HepG2 (cell line): ENCODE results near the gene CDIP1. TPM values are rescaled to one million over a fixed set of nuclear protein-coding genes. Genes with fewer than 3 reads are reported as not detected.
A peak's percentile ranks its signal among the peaks of the same experiment; 100 is the strongest.

Source experiments
- GATA4 ChIP-seq: sonication (generic); IDR thresholded peaks from 2 replicates; pipeline ENCODE4 v1.6.1; 2016; ENCODE audit warnings: antibody characterized with exemption, low read depth, borderline replicate concordance
- GTF3A ChIP-seq: sonication (generic); formaldehyde crosslinking; conservative IDR thresholded peaks from 2 replicates; pipeline ENCODE4 v1.4.0; 2020; ENCODE audit warnings: mild to moderate bottlenecking, missing genetic modification reagents
- HDAC6 ChIP-seq: fragments of 200-600 bp; sonication (generic); IDR thresholded peaks from 2 replicates; pipeline ENCODE4 v1.7.0; 2017; ENCODE audit warnings: mild to moderate bottlenecking, antibody characterized with exemption, low read length, low read depth
- HOXA7 ChIP-seq: sonication (generic); formaldehyde crosslinking; IDR thresholded peaks from 2 replicates; pipeline ENCODE4 v1.8.1; 2022; ENCODE audit warnings: mild to moderate bottlenecking, missing genetic modification reagents, moderate library complexity
- IKZF4 ChIP-seq: sonication (generic); formaldehyde crosslinking; IDR thresholded peaks from 2 replicates; pipeline ENCODE4 v1.5.1; 2020; ENCODE audit warnings: borderline replicate concordance, mild to moderate bottlenecking, low read depth, missing genetic modification reagents; ENCODE audit errors: not compliant biosample characterization
- NFE2 ChIP-seq: sonication (generic); formaldehyde crosslinking; IDR thresholded peaks from 2 replicates; pipeline ENCODE4 v1.4.0; 2020; ENCODE audit warnings: missing genetic modification reagents
- NONO ChIP-seq, 2 experiments: fragments of 450-650 bp in 1 of 2; sonication (generic) in 1 of 2; formaldehyde crosslinking in 1 of 2; IDR thresholded peaks in 1 of 2; conservative IDR thresholded peaks in 1 of 2; 2 replicates each; pipeline versions ENCODE4 v1.6.1 to v1.8.0; 2017 to 2022; ENCODE audit warnings: mild to moderate bottlenecking in 1 of 2, missing genetic modification reagents in 1 of 2, moderate library complexity in 1 of 2
- SKI ChIP-seq: fragments of 450-650 bp; IDR thresholded peaks from one replicate; pipeline ENCODE4 v1.6.1; 2018; ENCODE audit warnings: mild to moderate bottlenecking; ENCODE audit not compliant: partially characterized antibody
- TBL1XR1 ChIP-seq: fragments of 150-350 bp; IDR thresholded peaks from 2 replicates; pipeline ENCODE4 v1.6.1; 2014; ENCODE audit warnings: borderline replicate concordance, low read length; ENCODE audit not compliant: partially characterized antibody
- TRIM24 ChIP-seq: sonication (generic); formaldehyde crosslinking; IDR thresholded peaks from 2 replicates; pipeline ENCODE4 v1.8.0; 2022; ENCODE audit warnings: mild to moderate bottlenecking, missing genetic modification reagents
- ZFAT ChIP-seq: sonication (generic); formaldehyde crosslinking; conservative IDR thresholded peaks from 2 replicates; pipeline ENCODE4 v1.8.1; 2023; ENCODE audit warnings: missing genetic modification reagents, inconsistent platforms
- ZIK1 ChIP-seq: sonication (generic); formaldehyde crosslinking; IDR thresholded peaks from 2 replicates; pipeline ENCODE4 v1.5.0; 2020; ENCODE audit warnings: mild to moderate bottlenecking, low read depth, missing genetic modification reagents, borderline replicate concordance
- ZMYM4 ChIP-seq: sonication (generic); formaldehyde crosslinking; IDR thresholded peaks from 2 replicates; pipeline ENCODE4 v1.8.1; 2023; ENCODE audit warnings: mild to moderate bottlenecking, missing genetic modification reagents
- ZNF274 ChIP-seq: sonication (generic); formaldehyde crosslinking; IDR thresholded peaks from 2 replicates; pipeline ENCODE4 v1.5.1; 2020; ENCODE audit warnings: mild to moderate bottlenecking, missing genetic modification reagents
- ZNF326 ChIP-seq: sonication (generic); formaldehyde crosslinking; IDR thresholded peaks from 2 replicates; pipeline ENCODE4 v1.4.0; 2020; ENCODE audit warnings: missing genetic modification reagents, borderline replicate concordance
- ZNF33B ChIP-seq: sonication (generic); formaldehyde crosslinking; IDR thresholded peaks from 2 replicates; pipeline ENCODE4 v1.5.1; 2020; ENCODE audit warnings: mild to moderate bottlenecking, missing genetic modification reagents
- ZNF674 ChIP-seq: sonication (generic); formaldehyde crosslinking; IDR thresholded peaks from 2 replicates; pipeline ENCODE4 v1.5.0; 2020; ENCODE audit warnings: low read depth, mild to moderate bottlenecking, missing genetic modification reagents
- ZNF761 ChIP-seq: sonication (generic); formaldehyde crosslinking; conservative IDR thresholded peaks from 2 replicates; pipeline ENCODE4 v1.4.0; 2020; ENCODE audit warnings: mild to moderate bottlenecking, missing genetic modification reagents
- ZZZ3 ChIP-seq: sonication (generic); formaldehyde crosslinking; IDR thresholded peaks from 2 replicates; pipeline ENCODE4 v1.4.0; 2020; ENCODE audit warnings: missing genetic modification reagents, mild to moderate bottlenecking, borderline replicate concordance
- polyA plus RNA-seq, 8 experiments: library from polyadenylated mRNA; depleted of rRNA in 3 of 8; stranded (reverse) in 7 of 8; unstranded in 1 of 8; fragments of >200 nt; fragmentation: Illumina TruSeq in 4 of 8; extraction: Trizol in 4 of 8; gene quantifications; 2 replicates each; pipeline versions ENCODE4 v1.2.1 to v1.2.3, GENCODE V29; 2011 to 2016; ENCODE audit warnings: low read depth in 4 of 8, missing spikeins in 1 of 8, mixed read lengths in 1 of 8; ENCODE audit not compliant: insufficient read depth in 1 of 8
- total RNA-seq, 5 experiments: library from RNA; depleted of rRNA; stranded (reverse); fragments of >200 nt; fragmentation: Illumina TruSeq; extraction: Trizol; gene quantifications; 2 replicates each; pipeline ENCODE4 v1.2.3, GENCODE V29; 2016; ENCODE audit warnings: low read depth in 1 of 5
- TF ChIP-seq, protein P1 (sequence below): sonication (generic); formaldehyde crosslinking; conservative IDR thresholded peaks from 2 replicates; pipeline ENCODE4 v1.4.0; 2020; ENCODE audit warnings: missing genetic modification reagents
- TF ChIP-seq, protein P2 (sequence below): sonication (generic); formaldehyde crosslinking; IDR thresholded peaks from 2 replicates; pipeline ENCODE4 v1.5.1; 2020; ENCODE audit warnings: missing genetic modification reagents, mild to moderate bottlenecking, borderline replicate concordance
- TF ChIP-seq, protein P3 (sequence below): IDR thresholded peaks from 2 replicates; pipeline ENCODE4 v1.6.1; 2016; ENCODE audit warnings: control low read depth
- TF ChIP-seq, protein P4 (sequence below): sonication (generic); formaldehyde crosslinking; IDR thresholded peaks from 2 replicates; pipeline ENCODE4 v1.9.0; 2021; ENCODE audit warnings: missing genetic modification reagents, borderline replicate concordance

Gene CDIP1
- total and polyA plus RNA-seq, 2 of the 13 experiments (the other 11 are each of a cell fraction or from before 2014, with no cell fraction given) = 31.2 to 56.7 TPM

DNA sequence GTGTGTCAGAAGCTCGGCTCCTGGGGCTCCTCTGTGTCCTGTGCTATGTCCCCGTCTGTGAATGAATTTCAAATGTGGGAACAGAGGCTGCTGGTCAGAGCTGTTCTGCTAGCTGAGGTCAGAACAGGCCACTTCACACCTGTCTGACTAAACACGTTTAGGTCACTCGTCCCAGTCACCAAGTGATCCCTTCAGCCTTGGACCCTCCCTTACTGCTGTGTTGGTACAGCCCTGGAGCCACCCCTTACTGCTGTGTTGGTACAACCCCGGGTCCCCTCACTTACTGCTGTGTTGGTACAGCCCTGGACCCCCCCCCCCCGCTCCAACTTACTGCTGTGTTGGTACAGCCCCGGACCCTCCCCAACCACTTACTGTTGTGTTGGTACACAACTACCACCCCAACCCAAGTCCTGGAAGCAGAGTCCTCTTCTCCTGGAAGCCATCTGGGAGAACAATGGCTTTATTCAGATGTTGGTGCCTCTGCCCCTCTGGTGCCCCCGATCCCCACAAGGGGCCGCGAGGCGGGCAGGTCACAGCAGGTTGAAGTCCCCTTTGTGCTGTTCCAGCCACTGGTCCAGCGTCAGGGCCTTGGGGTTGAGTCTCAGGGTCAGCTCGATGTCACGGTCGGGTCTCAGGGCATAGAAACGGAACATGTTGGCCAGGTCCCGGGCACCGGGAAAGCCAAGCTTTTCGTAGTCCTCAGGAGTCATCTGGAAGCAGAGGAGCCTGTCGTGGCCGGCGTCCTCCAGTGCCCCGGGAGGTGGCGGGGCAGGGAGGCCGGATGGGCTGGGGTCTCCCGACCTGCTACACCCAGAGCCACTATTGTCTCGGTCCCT, 77.1 kb downstream of the CDIP1 start (continued):
- TF ChIP-seq ZNF326 = no peak
- TF ChIP-seq TBL1XR1 = peak; percentile 79
- TF ChIP-seq, protein P1, sequence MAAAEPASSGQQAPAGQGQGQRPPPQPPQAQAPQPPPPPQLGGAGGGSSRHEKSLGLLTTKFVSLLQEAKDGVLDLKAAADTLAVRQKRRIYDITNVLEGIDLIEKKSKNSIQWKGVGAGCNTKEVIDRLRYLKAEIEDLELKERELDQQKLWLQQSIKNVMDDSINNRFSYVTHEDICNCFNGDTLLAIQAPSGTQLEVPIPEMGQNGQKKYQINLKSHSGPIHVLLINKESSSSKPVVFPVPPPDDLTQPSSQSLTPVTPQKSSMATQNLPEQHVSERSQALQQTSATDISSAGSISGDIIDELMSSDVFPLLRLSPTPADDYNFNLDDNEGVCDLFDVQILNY (CRISPR knock-in tag) = no peak; the same call in 1 of the 2 replicates
- TF ChIP-seq ZNF33B (CRISPR knock-in tag) = no peak
- peak; percentile 79 for TF ChIP-seq SKI
- TF ChIP-seq GATA4 = no peak; the same call in 1 of the 2 replicates
- TF ChIP-seq, protein P2, sequence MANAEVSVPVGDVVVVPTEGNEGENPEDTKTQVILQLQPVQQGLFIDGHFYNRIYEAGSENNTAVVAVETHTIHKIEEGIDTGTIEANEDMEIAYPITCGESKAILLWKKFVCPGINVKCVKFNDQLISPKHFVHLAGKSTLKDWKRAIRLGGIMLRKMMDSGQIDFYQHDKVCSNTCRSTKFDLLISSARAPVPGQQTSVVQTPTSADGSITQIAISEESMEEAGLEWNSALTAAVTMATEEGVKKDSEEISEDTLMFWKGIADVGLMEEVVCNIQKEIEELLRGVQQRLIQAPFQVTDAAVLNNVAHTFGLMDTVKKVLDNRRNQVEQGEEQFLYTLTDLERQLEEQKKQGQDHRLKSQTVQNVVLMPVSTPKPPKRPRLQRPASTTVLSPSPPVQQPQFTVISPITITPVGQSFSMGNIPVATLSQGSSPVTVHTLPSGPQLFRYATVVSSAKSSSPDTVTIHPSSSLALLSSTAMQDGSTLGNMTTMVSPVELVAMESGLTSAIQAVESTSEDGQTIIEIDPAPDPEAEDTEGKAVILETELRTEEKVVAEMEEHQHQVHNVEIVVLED (CRISPR knock-in tag) = peak; percentile 61; the same call in 1 of the 2 replicates
- TF ChIP-seq GTF3A = 0 out of 2 replicates have a peak, but pooled peaks have one; percentile 17
- TF ChIP-seq NFE2 (CRISPR knock-in tag) = 0 out of 2 replicates have a peak, but pooled peaks have one; percentile 5
- TF ChIP-seq IKZF4 (CRISPR knock-in tag) = no peak
- TF ChIP-seq ZZZ3 (CRISPR knock-in tag) = no peak
- no peak; the same call in 1 of the 2 replicates for TF ChIP-seq ZNF274 (CRISPR knock-in tag)
- TF ChIP-seq ZNF761 = peak; percentile 50; the same call in 1 of the 2 replicates
- TF ChIP-seq HOXA7 (CRISPR knock-in tag) = no peak
- no peak for TF ChIP-seq ZIK1
- peak; percentile 69; the same call in 1 of the 2 replicates for TF ChIP-seq ZMYM4 (CRISPR knock-in tag)
- TF ChIP-seq ZFAT (CRISPR knock-in tag) = no peak
- TF ChIP-seq TRIM24 (CRISPR knock-in tag) = no peak; the same call in 1 of the 2 replicates
- no peak for TF ChIP-seq HDAC6
- TF ChIP-seq NONO (IDR thresholded peaks at IDR 0.05) = no peak
- TF ChIP-seq NONO (CRISPR knock-in tag; conservative IDR thresholded peaks at IDR 0.05) = peak; percentile 88
- TF ChIP-seq, protein P3, sequence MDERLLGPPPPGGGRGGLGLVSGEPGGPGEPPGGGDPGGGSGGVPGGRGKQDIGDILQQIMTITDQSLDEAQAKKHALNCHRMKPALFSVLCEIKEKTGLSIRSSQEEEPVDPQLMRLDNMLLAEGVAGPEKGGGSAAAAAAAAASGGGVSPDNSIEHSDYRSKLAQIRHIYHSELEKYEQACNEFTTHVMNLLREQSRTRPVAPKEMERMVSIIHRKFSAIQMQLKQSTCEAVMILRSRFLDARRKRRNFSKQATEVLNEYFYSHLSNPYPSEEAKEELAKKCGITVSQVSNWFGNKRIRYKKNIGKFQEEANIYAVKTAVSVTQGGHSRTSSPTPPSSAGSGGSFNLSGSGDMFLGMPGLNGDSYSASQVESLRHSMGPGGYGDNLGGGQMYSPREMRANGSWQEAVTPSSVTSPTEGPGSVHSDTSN (CRISPR knock-in tag) = no peak
- TF ChIP-seq, protein P4, sequence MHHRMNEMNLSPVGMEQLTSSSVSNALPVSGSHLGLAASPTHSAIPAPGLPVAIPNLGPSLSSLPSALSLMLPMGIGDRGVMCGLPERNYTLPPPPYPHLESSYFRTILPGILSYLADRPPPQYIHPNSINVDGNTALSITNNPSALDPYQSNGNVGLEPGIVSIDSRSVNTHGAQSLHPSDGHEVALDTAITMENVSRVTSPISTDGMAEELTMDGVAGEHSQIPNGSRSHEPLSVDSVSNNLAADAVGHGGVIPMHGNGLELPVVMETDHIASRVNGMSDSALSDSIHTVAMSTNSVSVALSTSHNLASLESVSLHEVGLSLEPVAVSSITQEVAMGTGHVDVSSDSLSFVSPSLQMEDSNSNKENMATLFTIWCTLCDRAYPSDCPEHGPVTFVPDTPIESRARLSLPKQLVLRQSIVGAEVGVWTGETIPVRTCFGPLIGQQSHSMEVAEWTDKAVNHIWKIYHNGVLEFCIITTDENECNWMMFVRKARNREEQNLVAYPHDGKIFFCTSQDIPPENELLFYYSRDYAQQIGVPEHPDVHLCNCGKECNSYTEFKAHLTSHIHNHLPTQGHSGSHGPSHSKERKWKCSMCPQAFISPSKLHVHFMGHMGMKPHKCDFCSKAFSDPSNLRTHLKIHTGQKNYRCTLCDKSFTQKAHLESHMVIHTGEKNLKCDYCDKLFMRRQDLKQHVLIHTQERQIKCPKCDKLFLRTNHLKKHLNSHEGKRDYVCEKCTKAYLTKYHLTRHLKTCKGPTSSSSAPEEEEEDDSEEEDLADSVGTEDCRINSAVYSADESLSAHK (CRISPR knock-in tag) = no peak
- no peak for TF ChIP-seq ZNF674 (CRISPR knock-in tag)
